ENCODE measurements around the gene CTIF.

The CTIF gene

GRCh38 chr18:48534364-48534763 lies 4.5 kb upstream of the CTIF start:
- no peak for DNase-seq

GRCh38 chr18:48535956-48536355 lies 2.9 kb upstream of the CTIF start:
- no peak for DNase-seq

DNA sequence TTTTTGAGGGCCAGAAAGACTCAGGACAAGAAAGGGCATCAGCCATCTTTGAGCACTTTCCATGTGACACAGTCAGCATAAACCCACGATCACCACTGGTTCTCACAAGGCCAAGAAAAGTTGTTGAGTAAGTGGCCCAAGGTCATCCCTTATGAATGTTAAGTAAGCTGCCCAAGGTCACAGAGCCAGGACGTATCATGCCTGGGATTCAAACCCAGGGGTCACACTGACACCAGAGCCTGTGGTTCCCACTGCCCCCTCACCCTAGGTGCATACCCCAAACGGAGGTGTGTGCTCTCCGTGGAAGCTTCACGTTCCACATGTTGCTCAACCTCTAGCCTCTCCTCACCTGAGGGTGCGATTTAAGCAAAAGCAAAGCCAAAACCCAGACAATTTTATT lies 2.3 kb upstream of the CTIF start:
- DNase-seq: no peak

- peak; percentile 83 for DNase-seq
Measured at GRCh38 chr18:48539406-48540250, 797 bp downstream of the CTIF start.

DNA sequence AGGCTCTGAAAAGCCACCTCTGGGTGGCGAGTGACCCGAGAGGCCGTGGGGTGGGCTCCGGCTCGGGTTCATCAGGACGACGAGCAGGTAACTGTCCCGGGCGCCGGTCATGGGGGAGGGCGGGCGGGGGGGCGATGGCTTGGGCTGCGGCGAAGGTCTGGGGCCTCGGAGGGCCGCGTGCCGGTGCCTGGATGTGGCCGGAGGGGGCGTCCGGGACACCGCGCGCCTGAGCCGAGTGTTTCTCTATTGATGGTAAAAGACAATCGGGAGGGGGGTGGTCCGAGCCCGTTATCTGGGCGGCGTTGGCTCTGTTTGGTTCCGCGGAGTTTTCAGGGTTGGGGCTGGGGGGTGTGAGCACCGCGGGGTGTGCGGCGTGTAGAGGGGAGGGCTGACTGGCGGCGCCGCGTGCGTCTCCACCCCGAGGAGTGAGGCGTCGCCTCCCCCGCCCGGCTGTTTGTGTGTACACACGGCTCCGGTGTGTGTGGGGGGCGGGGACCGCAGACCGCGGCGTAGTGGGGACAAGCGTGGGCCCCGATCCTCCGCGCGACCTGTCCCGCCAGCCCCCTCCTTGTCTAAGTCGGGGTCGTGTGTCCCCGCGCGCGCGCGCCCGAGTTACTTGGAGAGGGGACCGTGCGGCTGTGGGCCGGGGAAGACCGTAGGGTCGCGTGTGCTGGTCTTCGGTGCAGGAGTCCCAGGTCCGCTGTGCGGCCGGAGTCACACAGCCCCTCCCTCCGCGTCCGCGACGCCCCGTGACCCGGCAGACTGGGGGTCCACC lies 1.6 kb downstream of the CTIF start:
- peak; percentile 78 for DNase-seq

GRCh38 chr18:48541026-48541746 lies 2.4 kb downstream of the CTIF start:
- peak; percentile 82 for DNase-seq

DNA sequence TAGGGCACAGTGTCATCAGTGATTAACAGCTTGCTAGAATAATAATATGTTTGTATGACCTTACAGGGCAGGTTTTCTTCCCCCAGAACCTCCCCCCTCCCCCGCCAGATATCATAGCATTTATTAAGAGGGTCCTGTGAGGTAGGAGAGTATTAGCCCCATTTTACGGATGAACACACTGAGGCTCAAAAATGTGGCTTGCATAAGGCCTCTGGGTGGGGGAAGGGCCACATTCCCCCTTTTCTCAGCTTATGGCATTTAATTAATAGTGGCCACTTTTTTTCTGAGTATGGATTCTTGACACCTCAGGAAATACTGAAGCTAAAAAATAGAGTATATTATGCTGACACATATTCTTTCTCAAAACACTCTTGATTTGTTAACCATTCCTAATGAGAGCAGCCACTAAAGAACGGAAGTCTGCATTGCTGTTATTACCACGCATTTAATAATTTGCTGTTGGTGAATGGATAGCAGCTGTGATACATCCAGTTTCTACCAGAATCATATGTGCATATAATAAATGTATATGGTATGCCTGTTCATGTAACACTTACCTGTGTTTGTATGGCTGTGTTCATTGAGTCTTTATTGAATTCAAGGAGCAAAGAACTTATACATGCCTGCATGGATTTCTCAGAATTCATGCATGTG lies 3.0 kb downstream of the CTIF start:
- DNase-seq: no peak

GRCh38 chr18:48542513-48543181 lies 3.8 kb downstream of the CTIF start:
- DNase-seq: no peak

GRCh38 chr18:48543228-48543627 lies 4.4 kb downstream of the CTIF start:
- peak; percentile 64 for DNase-seq

DNA sequence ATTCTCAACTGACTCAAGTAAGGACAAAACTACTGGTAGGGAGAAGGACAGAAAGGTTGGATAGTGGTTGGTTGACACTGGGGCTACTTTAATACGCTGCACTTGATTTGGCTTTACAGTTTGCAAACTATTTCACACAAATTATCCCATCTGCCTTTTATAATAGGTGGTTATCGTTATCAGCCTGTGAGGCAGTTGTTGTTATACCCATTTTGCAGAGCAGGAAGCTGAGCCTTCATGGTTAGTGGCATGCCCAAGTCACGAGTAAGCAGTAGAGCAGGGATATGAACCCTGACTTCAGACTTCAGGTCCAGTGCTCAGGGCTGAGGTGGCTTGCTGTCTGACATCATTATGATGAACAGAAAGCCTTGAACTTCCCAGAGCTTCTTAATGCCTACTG lies 5.3 kb downstream of the CTIF start:
- DNase-seq: no peak

DNA sequence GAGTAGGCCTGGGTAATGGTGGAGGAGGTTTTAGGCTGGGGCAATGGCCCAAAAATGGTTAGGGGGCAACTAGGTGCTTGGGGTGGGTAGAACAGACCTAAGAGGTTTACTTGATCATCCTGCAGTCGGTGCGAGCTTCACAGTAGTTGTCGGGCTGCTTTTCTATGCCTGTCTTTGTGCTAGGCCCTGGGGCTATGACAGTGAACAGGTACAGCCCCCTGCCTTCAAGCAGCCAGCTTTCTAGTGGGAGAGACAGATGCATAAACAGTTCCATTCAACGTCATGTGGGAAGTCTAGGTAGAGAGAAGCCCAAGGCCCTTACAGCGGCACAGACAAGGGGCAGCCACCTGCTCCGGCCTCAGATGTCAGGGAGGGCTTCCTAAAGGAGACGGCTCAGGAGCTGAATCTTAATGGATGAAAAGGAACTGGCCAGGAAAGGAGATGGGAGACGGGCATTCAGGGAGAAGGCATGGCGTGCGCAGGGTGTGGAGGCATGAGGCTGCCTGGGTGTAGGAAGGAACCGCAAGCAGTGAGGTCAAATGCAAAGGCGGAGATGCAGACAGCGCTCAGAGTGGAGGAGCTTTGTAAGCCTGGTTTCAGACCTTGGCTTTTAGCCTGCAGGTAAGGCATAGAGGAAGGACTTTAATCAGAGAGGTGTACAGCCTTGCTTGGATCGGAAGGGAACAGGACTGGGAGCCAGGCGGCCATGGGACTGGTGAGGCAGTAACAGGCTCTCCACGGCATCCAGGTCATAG lies 6.0 kb downstream of the CTIF start:
- no peak for DNase-seq

DNA sequence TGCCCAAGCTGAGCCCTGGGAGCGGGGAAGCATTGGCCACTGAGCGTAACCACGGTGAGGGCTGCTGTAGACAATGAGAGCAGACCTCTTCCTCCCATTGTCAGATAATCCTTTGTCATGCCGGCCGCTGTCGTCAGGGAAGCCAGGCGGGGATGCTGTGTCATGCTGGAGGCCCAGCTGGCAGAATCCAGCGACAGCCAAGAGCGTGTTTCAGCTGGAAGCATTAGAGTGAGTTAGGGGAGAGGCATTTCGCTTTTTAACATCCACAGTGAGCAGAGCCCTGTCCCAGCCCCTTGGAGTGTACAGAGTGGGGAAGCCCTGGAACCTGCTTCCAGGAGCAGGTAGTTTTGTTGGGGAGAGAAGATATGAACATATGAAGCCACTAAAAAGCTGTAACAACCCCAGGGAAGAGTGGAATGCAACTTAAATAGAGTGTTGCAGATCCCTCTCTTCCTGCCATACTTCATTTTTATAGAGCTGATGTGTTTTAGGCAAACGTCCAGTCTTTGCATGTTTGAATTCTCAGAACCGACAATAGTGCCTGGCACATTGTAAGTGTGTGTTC lies 7.0 kb downstream of the CTIF start:
- peak; percentile 88 for DNase-seq

DNA sequence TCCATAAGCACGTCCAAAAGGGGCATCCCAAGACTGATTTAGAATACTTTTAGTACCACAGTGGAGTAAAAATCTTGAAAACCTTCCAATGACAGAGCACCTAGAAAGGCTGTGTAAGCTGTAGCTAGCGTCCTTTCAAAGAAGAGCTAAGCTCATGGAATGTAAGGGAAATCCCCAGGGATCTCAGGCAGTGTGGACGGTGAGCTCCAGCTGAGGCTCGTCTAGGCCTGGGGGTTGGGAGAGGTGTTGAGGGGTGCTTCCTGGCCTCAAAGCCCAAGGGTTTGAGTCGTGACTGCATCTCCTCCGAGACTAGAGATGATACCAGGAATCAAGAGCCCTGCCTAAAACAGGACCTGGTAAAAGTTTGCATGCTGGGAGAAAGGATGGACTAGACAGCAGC lies 7.6 kb downstream of the CTIF start:
- no peak for DNase-seq

DNA sequence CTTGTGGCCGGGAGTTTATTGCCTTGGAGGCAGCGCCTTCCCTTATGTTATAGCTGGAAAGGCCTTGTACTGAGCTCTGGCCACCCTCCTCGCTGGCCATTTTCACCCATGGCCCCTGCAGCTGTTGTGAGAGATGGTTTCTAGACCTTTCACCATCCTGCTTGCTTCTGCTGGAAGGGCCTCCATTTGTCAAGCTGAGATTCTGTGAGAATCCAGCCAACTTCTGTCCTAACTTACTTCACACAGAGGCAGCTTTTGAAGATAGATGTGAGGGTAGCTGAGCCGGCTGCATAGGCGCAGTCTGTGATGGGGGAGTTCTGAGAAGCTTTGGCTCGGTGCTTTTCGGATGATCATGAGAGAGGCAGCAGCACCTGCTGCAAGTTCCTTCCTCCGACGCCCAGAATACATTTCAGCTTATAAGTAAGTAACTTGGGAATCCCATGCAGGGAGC lies 8.7 kb downstream of the CTIF start:
- DNase-seq: no peak

GRCh38 chr18:48548011-48548771 lies 9.4 kb downstream of the CTIF start:
- no peak for DNase-seq

- DNase-seq: no peak
Measured at GRCh38 chr18:48548921-48549320, 10.1 kb downstream of the CTIF start.

DNA sequence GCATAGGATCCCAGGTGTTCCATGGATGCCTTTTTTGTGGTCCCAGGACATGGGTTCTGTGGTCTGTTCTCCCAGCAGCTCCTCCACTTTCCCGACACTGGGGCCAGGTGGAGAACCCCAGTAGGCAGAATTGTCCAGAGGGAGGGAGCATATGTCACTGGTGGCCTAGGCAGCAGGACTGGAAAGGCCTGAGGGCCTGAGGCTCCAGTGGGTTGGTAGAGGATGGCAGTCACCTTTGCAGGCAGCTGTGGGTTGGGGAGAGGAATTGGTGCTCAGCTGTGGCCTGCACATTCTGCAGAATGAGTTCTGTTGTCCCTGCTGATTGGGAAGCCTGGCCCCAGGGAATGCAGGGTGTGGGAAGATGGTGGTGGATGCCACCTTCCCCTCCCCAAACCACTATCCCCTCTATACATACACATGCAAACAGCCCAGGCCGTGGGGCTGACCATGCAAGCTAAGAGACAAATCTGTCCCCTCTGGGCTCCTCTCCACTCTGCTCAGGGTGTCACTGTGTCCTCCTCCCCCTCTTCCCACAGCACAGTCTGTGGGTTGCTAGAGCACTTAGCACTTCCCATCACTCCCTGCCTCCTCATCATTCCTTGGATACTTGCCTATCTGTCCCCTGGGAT lies 11.4 kb downstream of the CTIF start:
- no peak for DNase-seq

GRCh38 chr18:48551100-48551499 lies 12.3 kb downstream of the CTIF start:
- DNase-seq: no peak

GRCh38 chr18:48552130-48552529 lies 13.3 kb downstream of the CTIF start:
- no peak for DNase-seq

GRCh38 chr18:48553236-48553635 lies 14.4 kb downstream of the CTIF start:
- no peak for DNase-seq
